Prostate gland (tissue), 2 donors: ENCODE results near the gene ZNF70.

Source experiments
- CTCF ChIP-seq, 4 experiments: fragments of 200-600 bp in 2 of 4; fragments of 450-650 bp in 2 of 4; sonication (generic) in 2 of 4; IDR thresholded peaks; 1 replicate in 3 of 4; 2 replicates in 1 of 4; pipeline ENCODE4 v1.5.1; 2016 to 2019; ENCODE audit warnings: antibody characterized with exemption in 4 of 4, mild to moderate bottlenecking in 2 of 4, moderate library complexity in 2 of 4
- POLR2A ChIP-seq: fragments of 450-650 bp; IDR thresholded peaks from one replicate; pipeline ENCODE4 v1.6.1; 2016; ENCODE audit warnings: antibody characterized with exemption, mild to moderate bottlenecking
- POLR2AphosphoS5 ChIP-seq: sonication (generic); formaldehyde crosslinking; IDR thresholded peaks from one replicate; pipeline ENCODE4 v1.6.1; 2017; ENCODE audit warnings: antibody characterized with exemption

GRCh38 chr22:23743303-23743705 is 7.6 kb downstream of the ZNF70 start:
- TF ChIP-seq POLR2A = no peak
- no peak for TF ChIP-seq CTCF (IDR thresholded peaks at IDR 0.05)
- no peak for TF ChIP-seq POLR2AphosphoS5
